GM18870 (cell line): Measurements from ENCODE around the gene RPS6KA1.

Source experiments
- ATAC-seq: cut with Tn5 transposase; IDR thresholded peaks from one replicate; pipeline ENCODE4 v1.9.1; 2021; ENCODE audit warnings: moderate library complexity; ENCODE audit not compliant: unreplicated experiment

Gene RPS6KA1

GRCh38 chr1:26531651-26532131 lies 2.1 kb downstream of the RPS6KA1 start:
- ATAC-seq: no peak

- ATAC-seq: no peak
Observed at GRCh38 chr1:26533951-26534509, 4.5 kb downstream of the RPS6KA1 start.

DNA sequence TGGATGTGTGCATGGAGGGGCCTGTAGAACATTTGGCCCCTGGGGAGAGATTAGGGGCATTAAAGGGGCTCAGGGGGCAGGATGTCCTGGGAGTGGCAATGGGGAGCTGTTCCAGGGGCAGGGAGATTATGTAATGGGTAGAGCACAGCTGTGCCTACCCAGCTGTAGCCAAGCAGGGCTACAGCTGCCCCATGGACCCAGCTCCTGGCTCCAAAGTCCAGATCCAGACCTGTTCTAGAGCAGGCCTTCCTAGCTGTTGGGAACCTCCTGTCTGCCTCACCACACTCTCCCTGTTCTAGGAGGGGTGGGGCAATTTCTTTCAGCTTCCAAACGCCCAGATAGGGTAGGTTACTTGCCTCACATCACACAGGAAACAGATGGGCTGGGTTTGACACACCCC lies 5.6 kb downstream of the RPS6KA1 start:
- ATAC-seq: no peak

- ATAC-seq: no peak
Observed at GRCh38 chr1:26536081-26536480, 6.5 kb downstream of the RPS6KA1 start.

DNA sequence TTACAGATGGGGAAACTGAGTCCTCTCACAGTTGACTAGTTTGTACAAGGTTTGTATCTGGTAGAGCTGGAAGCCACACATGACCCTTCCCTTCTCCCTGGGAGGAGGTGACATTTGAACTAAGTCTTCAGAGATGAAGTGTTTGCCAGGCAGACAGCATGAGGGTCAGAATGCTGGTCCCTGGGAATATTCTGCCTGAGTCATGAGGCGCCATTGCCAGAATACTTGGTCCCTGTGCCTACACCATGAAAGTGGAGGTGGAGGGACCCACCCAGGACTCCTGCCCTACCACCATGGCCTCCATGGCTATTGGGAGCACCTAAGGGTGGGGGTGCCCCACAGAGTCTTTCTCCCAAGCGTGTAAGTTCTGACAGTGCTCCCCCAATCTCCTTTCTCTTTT lies 7.0 kb downstream of the RPS6KA1 start:
- no peak for ATAC-seq

GRCh38 chr1:26537951-26538352 lies 8.4 kb downstream of the RPS6KA1 start:
- no peak for ATAC-seq

DNA sequence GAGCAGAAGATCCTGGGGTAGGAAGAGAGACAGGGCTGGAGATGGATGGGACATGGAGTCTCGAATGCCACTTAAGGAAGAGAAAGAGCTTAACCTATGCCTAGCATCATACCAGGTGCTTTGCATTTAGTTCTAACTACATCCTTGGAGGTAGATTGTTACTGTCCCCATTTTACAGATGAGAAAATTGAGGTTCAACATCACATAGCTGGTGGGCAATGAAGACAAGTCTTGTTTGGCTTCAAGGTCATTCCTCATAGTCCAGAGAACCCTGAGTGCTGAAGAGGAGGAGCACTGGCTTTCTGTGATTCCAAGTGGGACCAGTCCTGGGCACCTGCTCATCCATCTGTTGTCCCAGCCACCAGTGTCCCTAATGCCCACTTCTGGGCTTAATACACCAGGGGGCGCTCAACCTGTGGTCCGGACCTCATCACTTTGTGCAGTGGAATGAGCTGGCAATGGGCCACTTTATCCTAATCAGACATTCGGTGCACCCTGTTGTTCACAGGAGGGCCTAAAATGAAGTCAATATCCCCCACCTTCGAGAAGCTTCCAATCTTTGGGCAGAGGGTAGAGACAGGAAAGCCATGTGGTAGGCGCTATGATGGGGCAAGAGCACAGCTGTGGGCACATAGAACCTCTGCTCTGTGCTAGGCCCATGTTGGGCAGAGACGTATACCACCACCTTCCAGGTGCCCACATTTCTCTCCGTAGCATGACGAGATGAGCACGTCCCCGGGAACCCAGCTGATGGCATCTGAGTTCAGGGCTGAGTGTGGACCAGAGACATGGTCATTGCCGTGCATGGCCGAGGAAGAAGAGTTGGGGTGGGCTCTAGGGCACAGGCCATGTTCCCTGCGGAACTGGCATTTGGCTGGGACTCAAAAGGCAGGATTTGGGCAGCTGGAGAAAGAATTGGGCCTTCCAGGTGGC lies 9.2 kb downstream of the RPS6KA1 start:
- no peak for ATAC-seq

DNA sequence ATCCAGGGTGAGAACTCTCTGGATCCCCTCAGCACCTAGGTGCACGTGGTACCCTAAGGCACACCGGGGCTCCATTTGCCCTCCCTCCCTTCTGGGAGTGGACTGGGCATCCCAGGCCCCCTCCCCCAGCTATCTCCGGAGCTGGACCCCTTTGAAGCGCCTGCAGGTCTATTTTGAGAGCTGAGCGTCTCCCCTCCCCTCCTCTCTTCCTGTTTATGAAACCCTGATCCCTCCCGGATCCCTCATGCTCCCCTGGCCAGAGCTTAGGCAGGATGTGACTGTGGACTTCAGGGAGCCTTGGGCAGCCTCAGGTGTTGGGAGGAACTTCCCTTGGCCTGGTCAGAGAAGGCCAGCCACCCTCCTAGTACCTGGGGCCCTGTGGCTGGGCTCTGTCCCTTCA lies 10.2 kb downstream of the RPS6KA1 start:
- no peak for ATAC-seq

DNA sequence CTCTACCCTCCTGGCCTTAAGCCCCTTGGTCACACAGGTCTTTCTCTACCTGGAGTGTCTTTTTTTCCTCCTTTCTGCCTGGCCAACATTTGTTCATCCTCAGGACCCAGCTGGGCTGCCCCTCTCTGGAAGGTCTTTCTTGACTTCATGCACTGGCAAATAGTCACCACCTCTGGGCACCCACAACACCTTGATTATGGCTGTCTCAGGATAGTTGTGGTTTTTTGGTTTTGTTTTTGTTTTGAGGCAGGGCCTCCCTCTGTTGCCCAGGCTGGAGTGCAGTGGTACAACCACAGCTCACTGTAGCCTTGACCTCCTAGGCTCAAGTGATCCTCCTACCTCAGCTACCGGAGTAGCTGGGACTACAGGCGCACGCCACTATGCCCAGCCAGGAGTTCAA lies 10.8 kb downstream of the RPS6KA1 start:
- ATAC-seq: no peak

- no peak for ATAC-seq
Observed at GRCh38 chr1:26541431-26541815, 11.9 kb downstream of the RPS6KA1 start.

DNA sequence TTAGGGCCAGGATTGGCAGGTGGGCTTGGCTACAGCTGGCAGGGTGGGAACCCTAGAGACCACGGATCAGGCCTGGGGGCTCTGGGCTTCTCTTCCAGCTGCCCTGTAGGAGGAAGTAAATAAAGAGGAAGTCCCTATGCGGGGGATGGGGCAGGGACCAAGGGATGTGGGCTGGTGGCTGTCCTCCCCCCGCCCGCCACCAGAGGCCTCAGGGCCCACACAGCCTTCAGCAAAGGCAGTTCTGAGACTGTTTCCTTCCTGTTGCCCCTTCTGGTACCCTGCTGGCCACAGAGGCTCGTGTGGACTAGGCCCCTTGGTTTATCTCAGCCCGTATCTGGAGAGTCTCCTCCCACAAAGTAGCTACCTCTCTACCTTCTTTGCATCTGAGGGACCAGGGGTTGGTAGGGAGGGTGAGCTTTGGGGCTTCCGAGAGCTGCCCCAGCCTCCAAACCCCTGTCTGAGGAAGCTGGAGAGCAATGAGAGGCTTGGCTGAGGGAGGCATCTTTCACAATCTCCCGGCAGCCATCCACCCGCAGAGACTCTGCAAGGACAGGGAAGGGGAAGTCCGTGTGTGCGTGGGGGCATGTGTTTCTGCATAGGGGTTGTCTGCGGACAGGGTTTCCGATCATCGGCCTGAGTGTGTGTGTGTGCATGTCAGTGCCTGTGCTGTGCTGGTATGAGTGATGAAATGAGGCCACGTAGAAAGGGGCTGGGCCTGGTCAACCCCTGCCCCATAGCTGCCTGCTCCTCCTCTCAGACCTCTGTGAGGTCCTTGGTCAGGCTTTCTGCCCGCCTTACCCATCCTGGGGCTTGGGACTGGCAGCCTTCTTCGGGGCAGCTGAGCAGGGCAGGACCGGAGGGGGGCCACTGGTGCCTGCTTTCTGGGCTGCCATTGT lies 12.5 kb downstream of the RPS6KA1 start:
- peak; percentile 40 for ATAC-seq

GRCh38 chr1:26542771-26543451 lies 13.3 kb downstream of the RPS6KA1 start:
- ATAC-seq: no peak

DNA sequence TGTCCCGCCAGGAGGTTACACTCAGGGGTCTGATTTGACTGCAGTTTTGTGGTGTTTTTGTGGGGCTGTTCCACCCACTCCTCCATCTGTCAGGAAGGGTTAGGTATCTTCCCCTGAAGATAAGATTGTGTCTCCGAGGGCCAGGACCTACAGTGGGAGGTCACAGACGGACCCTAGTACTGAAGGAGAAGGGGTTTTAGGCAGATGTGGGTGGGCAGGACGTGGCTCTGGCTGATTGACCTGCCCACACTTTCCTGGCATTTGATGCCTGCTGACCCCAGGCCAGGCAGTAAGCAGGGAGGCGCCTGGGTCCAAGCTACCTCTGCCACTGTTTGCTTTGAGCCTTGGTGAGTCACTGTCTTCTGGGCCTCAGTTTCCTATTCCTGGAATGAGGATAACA lies 13.9 kb downstream of the RPS6KA1 start:
- no peak for ATAC-seq

- ATAC-seq: no peak
Observed at GRCh38 chr1:26544126-26544525, 14.6 kb downstream of the RPS6KA1 start.

- no peak for ATAC-seq
Observed at GRCh38 chr1:26545969-26546323, 16.4 kb downstream of the RPS6KA1 start.

DNA sequence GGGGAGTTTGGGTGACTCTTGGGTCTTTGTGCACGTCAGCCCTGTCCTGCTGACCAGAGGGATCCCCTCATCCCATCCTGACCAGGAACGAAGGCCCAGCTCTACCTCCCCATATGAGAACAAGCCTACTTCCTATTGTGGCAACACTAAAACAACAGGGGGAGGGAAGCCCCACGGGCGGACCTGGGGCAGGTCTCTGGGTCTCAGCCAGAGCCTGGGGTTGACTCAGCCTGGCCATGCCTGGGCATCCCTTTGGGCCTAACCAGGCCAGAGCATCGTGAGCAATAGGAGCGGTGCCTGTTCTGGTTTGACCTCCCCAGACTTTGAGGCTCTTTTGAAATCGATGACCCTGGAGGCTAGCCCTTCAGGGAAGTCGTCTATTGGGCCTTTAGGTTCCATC lies 16.8 kb downstream of the RPS6KA1 start:
- ATAC-seq: no peak

GRCh38 chr1:26546819-26547218 lies 17.3 kb downstream of the RPS6KA1 start:
- ATAC-seq: no peak

GRCh38 chr1:26548841-26549240 lies 19.3 kb downstream of the RPS6KA1 start:
- no peak for ATAC-seq

GRCh38 chr1:26550946-26551345 lies 21.4 kb downstream of the RPS6KA1 start:
- ATAC-seq: no peak

GRCh38 chr1:26552720-26553119 lies 23.2 kb downstream of the RPS6KA1 start:
- no peak for ATAC-seq
